Uterus (tissue), 4 donors: ENCODE results near the gene HIP1. TPM values are rescaled to one million over a fixed set of nuclear protein-coding genes. Genes with fewer than 3 reads are reported as not detected.
"Not testable (repeated sequence)": the region's sequence is repeated elsewhere in the genome, so short reads cannot be mapped to it uniquely, and the experiment has no call there.

Experiments used
- DNase-seq, 2 donors: peaks; one replicate each; pipeline ENCODE4 v3.0.0-alpha.2; 2019 to 2020
- H3K27ac ChIP-seq, 2 donors: fragments of 200-600 bp; sonication (generic); 1 replicate in 1 of 2; 2 replicates in 1 of 2; pipeline ENCODE4 v1.5.1; 2016 to 2018
- H3K27me3 ChIP-seq, 2 donors: fragments of 200-600 bp; sonication (generic); one replicate each; pipeline ENCODE4 v1.5.1; 2018 to 2019; ENCODE audit warnings: control low read depth in 1 of 2
- H3K36me3 ChIP-seq, 2 donors: fragments of 200-600 bp; sonication (generic); one replicate each; pipeline ENCODE4 v1.5.1; 2019; ENCODE audit warnings: control low read depth in 1 of 2
- H3K4me1 ChIP-seq, 2 donors: fragments of 200-600 bp; sonication (generic); one replicate each; pipeline ENCODE4 v1.5.1; 2018 to 2019; ENCODE audit warnings: control low read depth in 1 of 2
- H3K4me3 ChIP-seq, 2 donors: fragments of 200-600 bp; sonication (generic); 1 replicate in 1 of 2; 2 replicates in 1 of 2; pipeline ENCODE4 v1.5.1; 2018 to 2019; ENCODE audit warnings: mild to moderate bottlenecking in 1 of 2
- H3K9me3 ChIP-seq, 2 donors: fragments of 200-600 bp; sonication (generic); one replicate each; pipeline ENCODE4 v1.5.1; 2019; ENCODE audit warnings: control low read depth in 1 of 2
- POLR2A ChIP-seq, 2 donors: fragments of 450-650 bp; IDR thresholded peaks; one replicate each; pipeline ENCODE4 v1.6.1; 2016; ENCODE audit warnings: antibody characterized with exemption in 2 of 2, mild to moderate bottlenecking in 1 of 2, moderate library complexity in 1 of 2
- intact Hi-C: fragments of 100-400 bp; cut with DNase I; formaldehyde crosslinking; loops from one replicate; pipeline ENCODE4 v1.15.1; 2023; ENCODE audit warnings: low total_unique reads
- total RNA-seq, 4 donors: library from RNA; depleted of rRNA in 3 of 4; stranded (reverse); fragments of >200 nt in 3 of 4; gene quantifications; one replicate each; pipeline versions ENCODE4 v1.1.0 to v1.2.4, GENCODE V29; 2014 to 2023
- TF ChIP-seq, protein P1 (sequence below), 4 experiments: fragments of 200-600 bp in 2 of 4; fragments of 450-650 bp in 2 of 4; sonication (generic) in 2 of 4; IDR thresholded peaks; one replicate each; pipeline ENCODE4 v1.5.1; 2016 to 2019; ENCODE audit warnings: antibody characterized with exemption in 4 of 4, mild to moderate bottlenecking in 2 of 4, moderate library complexity in 1 of 4
- donor health status: DM: yes; HTN: yes; CAD: no.

Gene HIP1
- total RNA-seq, 4 donors from 2014 or later = 13.1 to 48.8 (median 20.3) TPM

DNA sequence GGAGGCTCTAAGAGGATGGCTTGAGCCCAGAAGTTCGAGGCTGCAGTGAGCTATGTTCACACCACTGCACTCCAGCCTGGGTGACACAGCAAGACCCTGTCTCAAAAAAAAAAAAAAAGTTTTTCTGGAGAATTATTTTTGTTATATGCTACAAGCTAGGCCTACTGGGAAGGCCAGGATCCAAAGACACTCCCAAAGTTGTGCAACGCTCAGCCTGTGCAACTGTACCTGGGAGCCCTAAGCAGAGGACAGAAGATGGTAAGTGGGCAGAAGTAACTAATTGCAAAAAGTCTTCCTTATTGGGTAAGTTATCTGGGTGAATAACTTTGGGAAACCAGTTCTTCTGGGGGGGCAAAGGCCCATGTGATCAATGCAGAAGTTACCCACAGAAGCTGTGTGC lies 17.3 kb downstream of the HIP1 start:
- H3K9me3 ChIP-seq = no peaks in the 10 kb centered on the region
- no peak overlapping the region for H3K4me3 ChIP-seq
- no peaks in the 10 kb centered on the region for H3K36me3 ChIP-seq
- no peak for TF ChIP-seq POLR2A (IDR thresholded peaks at IDR 0.05)
- TF ChIP-seq, protein P1, sequence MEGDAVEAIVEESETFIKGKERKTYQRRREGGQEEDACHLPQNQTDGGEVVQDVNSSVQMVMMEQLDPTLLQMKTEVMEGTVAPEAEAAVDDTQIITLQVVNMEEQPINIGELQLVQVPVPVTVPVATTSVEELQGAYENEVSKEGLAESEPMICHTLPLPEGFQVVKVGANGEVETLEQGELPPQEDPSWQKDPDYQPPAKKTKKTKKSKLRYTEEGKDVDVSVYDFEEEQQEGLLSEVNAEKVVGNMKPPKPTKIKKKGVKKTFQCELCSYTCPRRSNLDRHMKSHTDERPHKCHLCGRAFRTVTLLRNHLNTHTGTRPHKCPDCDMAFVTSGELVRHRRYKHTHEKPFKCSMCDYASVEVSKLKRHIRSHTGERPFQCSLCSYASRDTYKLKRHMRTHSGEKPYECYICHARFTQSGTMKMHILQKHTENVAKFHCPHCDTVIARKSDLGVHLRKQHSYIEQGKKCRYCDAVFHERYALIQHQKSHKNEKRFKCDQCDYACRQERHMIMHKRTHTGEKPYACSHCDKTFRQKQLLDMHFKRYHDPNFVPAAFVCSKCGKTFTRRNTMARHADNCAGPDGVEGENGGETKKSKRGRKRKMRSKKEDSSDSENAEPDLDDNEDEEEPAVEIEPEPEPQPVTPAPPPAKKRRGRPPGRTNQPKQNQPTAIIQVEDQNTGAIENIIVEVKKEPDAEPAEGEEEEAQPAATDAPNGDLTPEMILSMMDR (IDR thresholded peaks at IDR 0.05) = no peak
- intact Hi-C loops = no loop called here
- H3K27me3 ChIP-seq = no peaks in the 10 kb centered on the region
- H3K27ac ChIP-seq = no peak overlapping the region
- no peak for DNase-seq
- no peaks in the 10 kb centered on the region for H3K4me1 ChIP-seq

DNA sequence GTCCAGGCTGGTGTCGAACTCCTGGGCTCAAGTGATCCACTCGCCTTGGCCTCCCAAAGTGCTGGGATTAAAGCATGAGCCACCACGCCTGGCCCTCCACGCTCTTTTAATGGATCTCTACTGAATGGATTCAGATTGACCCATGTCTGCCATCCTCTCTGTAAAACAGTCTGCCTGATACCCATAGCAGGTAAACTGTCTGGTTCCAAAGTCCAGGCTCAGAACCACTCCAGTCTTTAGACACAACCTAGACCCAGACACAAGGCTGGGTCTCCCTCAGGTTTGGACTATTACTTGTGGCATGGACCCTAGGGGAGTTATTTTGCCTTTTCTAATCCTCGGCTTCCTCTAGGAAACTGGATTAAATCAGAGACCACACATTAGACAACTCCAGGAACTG lies 19.1 kb downstream of the HIP1 start:
- H3K4me3 ChIP-seq = no peak overlapping the region
- no peaks in the 10 kb centered on the region for H3K27me3 ChIP-seq
- no peak overlapping the region for H3K27ac ChIP-seq
- no peaks in the 10 kb centered on the region for H3K9me3 ChIP-seq
- no peaks in the 10 kb centered on the region for H3K4me1 ChIP-seq
- intact Hi-C loops = no loop called here
- H3K36me3 ChIP-seq = no peaks in the 10 kb centered on the region
- no peak for DNase-seq
- TF ChIP-seq, protein P1 (IDR thresholded peaks at IDR 0.05) = no peak
- no peak for TF ChIP-seq POLR2A (IDR thresholded peaks at IDR 0.05)

DNA sequence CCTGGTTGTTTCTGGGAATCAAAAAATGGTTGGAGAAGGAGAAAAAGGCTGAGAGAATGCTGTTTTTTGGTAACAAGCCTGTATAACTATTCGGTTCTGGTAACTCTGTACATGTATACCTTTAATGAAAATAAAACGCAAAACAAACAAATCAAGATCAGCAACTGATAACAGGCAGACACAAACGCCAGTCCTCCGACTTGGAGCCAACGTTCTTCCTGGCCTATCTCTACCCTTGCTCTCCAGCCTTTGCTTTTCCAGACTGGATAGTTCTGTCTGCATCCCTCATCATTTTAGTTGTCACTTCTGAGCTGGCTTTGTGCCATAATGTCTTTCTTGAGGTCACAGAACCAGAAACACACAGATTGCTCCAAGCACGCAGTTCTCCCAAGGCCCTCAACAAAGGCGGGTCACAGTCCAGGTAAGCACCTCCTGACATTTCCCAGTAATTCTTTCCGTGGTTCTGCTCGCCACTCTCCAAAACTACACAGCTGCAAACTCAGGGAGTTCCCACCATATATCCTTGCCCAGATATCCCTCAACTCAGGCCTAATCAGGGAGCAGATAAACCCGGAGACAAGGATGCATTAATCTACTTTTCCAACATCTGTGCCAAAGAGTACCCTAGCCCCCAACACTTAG lies 20.2 kb downstream of the HIP1 start:
- Histone ChIP-seq H3K36me3 (no peaks in the 10 kb centered on the region), H3K27ac (no peak overlapping the region), H3K9me3 (no peaks in the 10 kb centered on the region), H3K4me1 (no peaks in the 10 kb centered on the region), H3K4me3 (no peak overlapping the region), H3K27me3 (no peaks in the 10 kb centered on the region)
- intact Hi-C loops = no loop called here
- no peak for DNase-seq
- TF ChIP-seq, protein P1 (IDR thresholded peaks at IDR 0.05) = no peak
- TF ChIP-seq POLR2A (IDR thresholded peaks at IDR 0.05) = no peak

DNA sequence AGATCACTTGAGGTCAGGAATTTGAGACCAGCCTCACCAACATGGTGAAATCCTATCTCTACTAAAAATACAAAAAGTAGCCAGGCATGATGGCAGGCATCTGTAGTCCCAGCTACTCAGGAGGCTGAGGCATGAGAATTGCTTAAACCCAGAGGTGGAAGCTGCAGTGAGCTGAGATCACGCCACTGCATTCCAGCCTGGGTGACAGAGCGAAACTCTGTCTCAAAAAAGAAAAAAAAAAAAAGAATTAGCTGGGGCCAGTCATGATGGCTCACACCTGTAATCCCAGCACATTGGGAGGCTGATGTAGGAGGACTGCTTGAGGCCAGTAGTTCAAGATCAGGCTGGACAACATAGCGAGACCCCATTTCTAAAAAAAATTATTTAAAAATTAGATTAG lies 21.0 kb downstream of the HIP1 start:
- intact Hi-C loops, DNase-seq, H3K27me3 ChIP-seq, H3K36me3 ChIP-seq, H3K4me1 ChIP-seq, H3K4me3 ChIP-seq, H3K27ac ChIP-seq, H3K9me3 ChIP-seq: not testable (repeated sequence)

DNA sequence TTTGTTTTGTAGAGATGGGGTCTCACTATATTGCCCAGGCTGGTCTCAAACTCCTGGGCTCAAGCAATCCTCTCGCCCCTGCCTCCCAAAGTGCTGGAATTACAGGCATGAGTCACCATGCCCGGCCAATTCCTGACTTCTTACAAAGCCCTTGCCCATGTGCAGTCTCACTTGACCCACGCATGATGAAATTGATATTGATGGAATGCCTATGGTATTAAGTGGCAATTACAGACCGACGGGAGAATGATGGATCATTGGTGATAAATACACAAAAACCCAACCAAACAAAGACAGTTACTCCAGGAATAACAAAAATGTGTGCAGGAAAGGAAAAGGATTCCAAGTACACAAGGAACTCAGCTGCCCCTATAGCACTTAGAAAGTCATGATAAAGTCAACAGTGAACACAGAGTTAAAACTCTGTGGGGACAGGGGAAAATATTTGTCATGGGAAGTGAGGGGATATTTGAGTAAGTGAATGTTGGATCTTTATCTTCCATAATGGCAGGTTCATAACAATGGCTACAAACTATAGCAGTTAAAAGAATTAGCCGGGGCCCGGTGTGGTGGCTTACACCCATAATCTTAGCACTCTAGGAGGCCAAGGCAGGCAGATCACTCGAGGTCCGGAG lies 21.6 kb downstream of the HIP1 start:
- peaks cover 0 to 4% of the 10 kb centered on the region in 2 donors for H3K4me1 ChIP-seq
- DNase-seq = no peak
- H3K27ac ChIP-seq = no peak overlapping the region
- H3K9me3 ChIP-seq = no peaks in the 10 kb centered on the region
- no peaks in the 10 kb centered on the region for H3K27me3 ChIP-seq
- H3K36me3 ChIP-seq = no peaks in the 10 kb centered on the region
- H3K4me3 ChIP-seq = no peak overlapping the region
- intact Hi-C loops = no loop called here
- TF ChIP-seq, protein P1 (IDR thresholded peaks at IDR 0.05) = no peak
- no peak for TF ChIP-seq POLR2A (IDR thresholded peaks at IDR 0.05)
